Measurements from ENCODE around the gene TADA2B.

The TADA2B gene

GRCh38 chr4:7041246-7041645 lies 1.9 kb upstream of the TADA2B start:
- Histone ChIP-seq H3K27ac (no peak overlapping the region), H3K27me3 (peaks cover 0 to 15% (median 9%) of the 10 kb centered on the region in 11 experiments; a peak in 11 of 22 replicates), H3K9ac (peak overlapping the region in 1 of 11 experiments; percentile 13; a peak in 1 of 22 replicates), H3K4me1 (peaks cover 32 to 42% (median 37%) of the 10 kb centered on the region in 10 experiments), H4K20me1 (peaks cover 19 to 50% (median 38%) of the 10 kb centered on the region in 11 experiments), H3K36me3 (no peaks in the 10 kb centered on the region), H3K4me2 (peak overlapping the region in 7 of 11 experiments; percentile 94 to 98 (median 95); a peak in 12 of 22 replicates), H3K9me3 (replicated peaks in 1 of 11) (no peaks in the 10 kb centered on the region), H3K4me3 (0 out of 20 replicates have a peak overlapping the region, but pooled peaks of 1 of the 10 experiments have one; percentile 71)
- no peak for TF ChIP-seq Cebpa-rat (IDR thresholded peaks at IDR 0.05)

GRCh38 chr4:7041801-7042502 lies 1.2 kb upstream of the TADA2B start:
- Histone ChIP-seq H3K27me3 (peaks cover 0 to 15% (median 9%) of the 10 kb centered on the region in 11 experiments; a peak in 11 of 22 replicates), H4K20me1 (peaks cover 26 to 52% (median 45%) of the 10 kb centered on the region in 11 experiments), H3K4me3 (peak overlapping the region; percentile 68 to 99 (median 97)), H3K4me1 (peaks cover 39 to 49% (median 44%) of the 10 kb centered on the region in 10 experiments), H3K4me2 (peak overlapping the region; percentile 94 to 100 (median 97)), H3K36me3 (no peaks in the 10 kb centered on the region), H3K9me3 (replicated peaks in 1 of 11) (no peaks in the 10 kb centered on the region), H3K27ac (peak overlapping the region; percentile 34 to 88 (median 62); a peak in 16 of 22 replicates), H3K9ac (peak overlapping the region; percentile 68 to 98 (median 78))
- no peak for TF ChIP-seq Cebpa-rat (IDR thresholded peaks at IDR 0.05)

DNA sequence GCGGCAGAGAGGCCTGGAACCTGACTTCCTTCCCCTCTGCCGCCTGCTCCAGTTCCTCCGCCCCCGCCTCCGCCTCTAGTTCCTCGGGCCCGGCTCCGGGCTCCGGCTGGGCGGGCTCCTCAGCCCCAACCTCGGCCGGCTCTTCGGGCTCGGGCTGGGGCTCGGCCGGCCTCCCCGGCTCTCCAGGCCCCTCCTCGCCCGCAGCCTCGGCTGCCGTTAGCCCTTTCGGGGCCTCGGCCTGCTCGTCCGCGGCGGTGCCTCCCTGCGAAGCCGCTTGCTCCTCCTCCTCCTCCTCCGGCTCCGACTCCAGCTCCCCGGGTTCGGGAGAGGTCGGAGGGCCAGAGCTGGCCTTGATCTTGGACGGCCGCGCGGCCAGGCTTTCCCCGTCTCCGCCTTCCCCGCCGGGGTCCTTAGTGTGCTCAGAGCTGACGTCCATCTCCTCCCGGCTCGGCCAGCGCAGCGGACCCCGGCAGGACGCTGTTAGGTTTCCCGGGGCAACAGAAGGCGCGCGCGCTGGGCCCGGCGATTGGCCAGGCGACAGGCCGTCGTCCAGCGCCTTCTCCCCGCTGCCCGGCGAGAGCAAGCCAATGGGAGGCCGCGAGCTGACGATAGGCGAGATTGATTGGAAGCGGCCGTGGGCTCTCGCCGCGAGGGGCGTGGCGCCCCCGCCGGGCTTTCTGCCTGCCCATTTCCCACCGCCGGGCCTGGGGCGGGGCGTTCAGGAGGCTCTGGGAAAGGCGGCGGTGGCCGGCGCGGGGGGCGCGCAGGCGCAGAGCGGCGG lies 479 bp upstream of the TADA2B start:
- Histone ChIP-seq H3K4me3 (peak overlapping the region; percentile 95 to 99 (median 98)), H3K4me2 (peak overlapping the region; percentile 94 to 100 (median 97)), H3K36me3 (peaks cover 0 to 2% (median 0%) of the 10 kb centered on the region in 11 experiments; a peak in 3 of 22 replicates), H3K9me3 (replicated peaks in 1 of 11) (no peaks in the 10 kb centered on the region), H4K20me1 (peaks cover 34 to 55% (median 50%) of the 10 kb centered on the region in 11 experiments), H3K9ac (peak overlapping the region; percentile 79 to 98 (median 91)), H3K27me3 (peaks cover 0 to 15% (median 9%) of the 10 kb centered on the region in 11 experiments; a peak in 11 of 22 replicates), H3K4me1 (peaks cover 47 to 56% (median 52%) of the 10 kb centered on the region in 10 experiments), H3K27ac (peak overlapping the region; percentile 34 to 94 (median 71); a peak in 20 of 22 replicates)
- no peak for TF ChIP-seq Cebpa-rat (IDR thresholded peaks at IDR 0.05)

DNA sequence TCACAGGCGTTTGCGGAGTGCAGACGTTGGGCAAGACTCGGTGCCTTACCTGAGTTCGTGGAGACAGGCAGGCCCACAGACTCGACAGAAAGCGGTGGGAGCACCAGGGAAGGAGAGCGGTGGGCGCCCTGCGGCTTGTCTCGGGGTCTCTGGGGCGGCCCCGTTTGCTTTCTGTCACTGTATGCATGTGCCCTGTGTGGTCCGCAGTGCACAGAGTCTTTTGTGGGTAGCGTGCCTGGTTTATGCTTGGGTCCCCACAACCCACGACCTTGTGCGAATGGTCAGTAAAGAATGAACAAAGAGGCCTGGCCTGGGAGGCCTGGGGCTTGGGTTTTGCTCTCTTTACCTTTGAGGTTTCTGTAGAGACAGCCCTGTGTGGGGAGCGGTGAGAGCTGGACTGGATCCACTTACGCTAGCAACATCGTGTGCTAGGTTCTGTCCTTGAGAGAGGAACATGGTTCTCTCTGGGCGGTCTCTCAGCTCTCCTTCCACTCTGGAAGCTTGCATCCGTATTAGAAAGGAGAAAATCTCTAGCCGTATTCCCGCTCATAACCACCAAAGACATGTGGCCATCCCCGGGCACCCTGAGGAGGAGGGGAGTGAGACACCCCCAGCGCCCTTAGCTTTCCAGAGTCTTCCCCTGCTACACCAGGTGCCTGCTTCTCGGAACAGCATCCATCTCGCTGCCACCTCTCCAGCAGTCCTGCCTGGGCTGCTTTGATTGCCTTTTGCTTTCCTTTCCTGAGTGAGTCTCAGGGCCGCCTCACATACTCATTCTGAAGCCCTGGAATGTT lies 1.2 kb downstream of the TADA2B start:
- Histone ChIP-seq H3K36me3 (peaks cover 0 to 16% (median 3%) of the 10 kb centered on the region in 11 experiments; a peak in 8 of 22 replicates), H3K4me3 (peak overlapping the region; percentile 95 to 99 (median 98)), H3K27me3 (peaks cover 0 to 15% (median 9%) of the 10 kb centered on the region in 11 experiments; a peak in 11 of 22 replicates), H3K4me2 (peak overlapping the region; percentile 85 to 100 (median 98)), H3K9ac (peak overlapping the region; percentile 85 to 98 (median 92)), H3K9me3 (replicated peaks in 1 of 11) (no peaks in the 10 kb centered on the region), H3K27ac (peak overlapping the region; percentile 80 to 94 (median 88); a peak in 21 of 22 replicates), H3K4me1 (peaks cover 53 to 71% (median 62%) of the 10 kb centered on the region in 10 experiments), H4K20me1 (peaks cover 50 to 71% (median 66%) of the 10 kb centered on the region in 11 experiments)
- no peak for TF ChIP-seq Cebpa-rat (IDR thresholded peaks at IDR 0.05)

GRCh38 chr4:7045553-7045952 lies 2.4 kb downstream of the TADA2B start:
- Histone ChIP-seq H3K4me2 (peak overlapping the region; percentile 85 to 100 (median 98)), H4K20me1 (peaks cover 62 to 83% (median 78%) of the 10 kb centered on the region in 11 experiments), H3K27ac (peak overlapping the region in 8 of 11 experiments; percentile 81 to 94 (median 88); a peak in 16 of 22 replicates), H3K9ac (peak overlapping the region; percentile 85 to 98 (median 92); a peak in 18 of 22 replicates), H3K27me3 (peaks cover 0 to 15% (median 9%) of the 10 kb centered on the region in 11 experiments; a peak in 11 of 22 replicates), H3K4me3 (peak overlapping the region; percentile 95 to 99 (median 98); a peak in 19 of 20 replicates), H3K9me3 (replicated peaks in 1 of 11) (no peaks in the 10 kb centered on the region), H3K4me1 (peaks cover 52 to 81% (median 74%) of the 10 kb centered on the region in 10 experiments), H3K36me3 (peaks cover 0 to 17% (median 9%) of the 10 kb centered on the region in 11 experiments; a peak in 10 of 22 replicates)
- TF ChIP-seq Cebpa-rat (IDR thresholded peaks at IDR 0.05): no peak

GRCh38 chr4:7045961-7046921 lies 3.1 kb downstream of the TADA2B start:
- Histone ChIP-seq H3K4me1 (peaks cover 48 to 86% (median 79%) of the 10 kb centered on the region in 10 experiments), H3K9me3 (replicated peaks in 1 of 11) (no peaks in the 10 kb centered on the region), H3K4me2 (peak overlapping the region; percentile 85 to 100 (median 98)), H4K20me1 (peaks cover 69 to 88% (median 83%) of the 10 kb centered on the region in 11 experiments), H3K4me3 (peak overlapping the region; percentile 26 to 99 (median 97); a peak in 19 of 20 replicates), H3K9ac (peak overlapping the region; percentile 12 to 98 (median 91); a peak in 19 of 22 replicates), H3K27me3 (peaks cover 0 to 13% (median 8%) of the 10 kb centered on the region in 11 experiments; a peak in 12 of 22 replicates), H3K36me3 (peaks cover 0 to 24% (median 16%) of the 10 kb centered on the region in 11 experiments; a peak in 16 of 22 replicates), H3K27ac (peak overlapping the region in 8 of 11 experiments; percentile 81 to 94 (median 88); a peak in 16 of 22 replicates)
- TF ChIP-seq Cebpa-rat (IDR thresholded peaks at IDR 0.05): peak in 7 of 11 experiments; percentile 31 to 85 (median 60); a peak in 10 of 22 replicates

DNA sequence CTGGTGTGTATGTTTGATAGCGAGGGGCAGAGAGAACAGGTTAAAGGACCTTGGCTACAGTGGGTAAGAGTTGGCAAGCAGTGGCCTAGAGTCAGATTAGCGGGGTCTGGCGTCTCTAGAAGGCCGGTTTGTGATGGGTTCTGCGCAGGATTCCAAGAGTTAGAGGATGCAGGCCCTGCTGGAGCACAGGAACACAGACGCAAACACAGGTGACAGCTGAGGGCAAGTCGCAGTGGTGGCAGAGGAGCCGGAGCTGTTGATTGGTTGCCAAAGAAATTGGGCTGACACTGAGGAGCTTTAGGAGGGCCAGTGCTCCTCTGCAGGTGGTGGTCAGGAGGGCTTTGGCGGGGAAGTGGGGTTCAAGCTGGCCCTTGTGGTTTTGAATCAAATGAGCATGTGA lies 3.8 kb downstream of the TADA2B start:
- peaks cover 0 to 6% (median 2%) of the 10 kb centered on the region in 11 experiments; a peak in 11 of 22 replicates for H3K27me3 ChIP-seq
- peaks cover 0 to 28% (median 19%) of the 10 kb centered on the region in 11 experiments; a peak in 18 of 22 replicates for H3K36me3 ChIP-seq
- H3K4me3 ChIP-seq: peak overlapping the region in 8 of 10 experiments; percentile 95 to 99 (median 98); a peak in 9 of 20 replicates
- H3K9me3 ChIP-seq (replicated peaks in 1 of 11): no peaks in the 10 kb centered on the region
- H4K20me1 ChIP-seq: peaks cover 76 to 91% (median 85%) of the 10 kb centered on the region in 11 experiments
- no peak for TF ChIP-seq Cebpa-rat (IDR thresholded peaks at IDR 0.05)
- H3K9ac ChIP-seq: peak overlapping the region; percentile 12 to 96 (median 90); a peak in 18 of 22 replicates
- H3K4me2 ChIP-seq: peak overlapping the region; percentile 85 to 100 (median 98)
- H3K4me1 ChIP-seq: peaks cover 45 to 88% (median 80%) of the 10 kb centered on the region in 10 experiments
- H3K27ac ChIP-seq: peak overlapping the region in 8 of 11 experiments; percentile 56 to 91 (median 88); a peak in 15 of 22 replicates
